HG02588 (cell line): ENCODE results near the gene HCK.
A peak's percentile ranks its signal among the peaks of the same experiment; 100 is the strongest.

Experiments used
- ATAC-seq: cut with Tn5 transposase; IDR thresholded peaks from one replicate; pipeline ENCODE4 v1.9.1; 2021; ENCODE audit warnings: mild to moderate bottlenecking, moderate library complexity; ENCODE audit not compliant: unreplicated experiment

The HCK gene

GRCh38 chr20:32124916-32125454, 72.9 kb downstream of the HCK start:
- no peak for ATAC-seq

- ATAC-seq: no peak
Measured at GRCh38 chr20:32125506-32125905, 73.5 kb downstream of the HCK start.

DNA sequence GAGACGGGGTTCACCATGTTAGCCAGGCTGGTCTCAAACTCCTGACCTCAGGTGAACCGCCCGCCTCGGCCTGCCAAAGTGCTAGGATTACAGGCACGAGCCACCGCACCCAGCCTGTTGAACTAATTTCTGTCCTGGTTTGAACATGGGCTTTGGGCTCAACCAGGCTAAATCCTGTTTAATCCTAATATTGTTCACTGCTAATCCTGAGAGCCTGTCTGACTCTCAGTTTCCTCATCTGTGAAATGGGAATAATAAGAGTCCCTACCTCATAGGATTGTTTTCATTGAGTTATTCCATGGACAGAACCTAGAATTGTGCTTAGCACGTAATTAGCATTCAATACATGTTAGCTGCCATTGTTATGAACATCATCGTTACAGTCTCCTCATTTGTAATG, 74.9 kb downstream of the HCK start:
- ATAC-seq: no peak

- no peak for ATAC-seq
Measured at GRCh38 chr20:32127347-32127746, 75.3 kb downstream of the HCK start.

DNA sequence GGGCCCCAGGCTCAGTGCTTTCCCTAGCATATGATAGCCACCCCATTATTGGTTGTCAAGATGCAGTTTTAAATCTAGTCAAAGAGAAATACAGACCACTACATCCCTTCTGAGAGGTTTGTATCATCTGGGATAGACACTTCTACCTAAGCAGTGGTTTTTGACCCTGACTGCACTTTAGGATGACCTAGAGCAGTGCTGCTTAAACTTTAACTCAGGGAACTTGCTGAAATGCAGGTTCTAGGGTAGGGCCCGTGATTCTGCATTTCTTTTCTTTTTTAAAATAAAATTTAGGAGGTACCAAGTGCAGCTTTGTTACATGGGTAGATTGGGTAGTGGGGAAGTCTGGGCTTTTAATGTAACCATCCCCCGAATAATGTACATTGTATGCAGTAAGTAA, 76.1 kb downstream of the HCK start:
- ATAC-seq: no peak

GRCh38 chr20:32129863-32130262, 77.8 kb downstream of the HCK start:
- no peak for ATAC-seq

GRCh38 chr20:32130352-32130751, 78.3 kb downstream of the HCK start:
- ATAC-seq: no peak

GRCh38 chr20:32130965-32131364, 78.9 kb downstream of the HCK start:
- no peak for ATAC-seq

DNA sequence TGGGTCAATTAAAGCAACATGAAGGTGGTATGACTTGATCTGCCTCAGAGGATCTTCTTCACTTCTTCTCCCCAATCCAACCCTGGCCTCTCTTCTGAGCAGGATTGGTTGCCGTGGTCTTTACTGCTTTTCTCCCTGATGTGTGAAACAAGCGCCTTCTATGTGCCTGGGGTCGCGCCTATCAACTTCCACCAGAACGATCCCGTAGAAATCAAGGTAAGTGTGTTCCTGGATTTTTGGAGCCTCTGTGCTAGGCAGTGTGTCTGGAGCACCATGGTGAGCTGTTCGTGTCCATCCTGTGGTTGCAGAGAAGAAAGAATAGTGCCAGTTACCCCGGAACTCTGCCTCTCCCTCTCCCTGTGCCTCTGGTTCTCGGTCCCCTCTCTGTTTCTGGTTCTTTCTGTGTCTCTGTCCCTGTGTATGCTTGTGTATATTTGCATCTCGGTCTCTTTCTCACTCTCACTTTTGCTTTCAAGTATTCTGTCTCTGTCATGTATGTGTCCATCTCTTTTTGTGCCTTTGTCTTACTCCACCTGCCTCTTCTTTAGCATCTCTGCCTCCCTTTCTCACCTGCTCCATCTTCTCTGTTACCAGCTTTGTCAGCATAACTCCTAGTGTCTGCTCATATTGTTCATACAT, 81.0 kb downstream of the HCK start:
- ATAC-seq: peak; percentile 83

DNA sequence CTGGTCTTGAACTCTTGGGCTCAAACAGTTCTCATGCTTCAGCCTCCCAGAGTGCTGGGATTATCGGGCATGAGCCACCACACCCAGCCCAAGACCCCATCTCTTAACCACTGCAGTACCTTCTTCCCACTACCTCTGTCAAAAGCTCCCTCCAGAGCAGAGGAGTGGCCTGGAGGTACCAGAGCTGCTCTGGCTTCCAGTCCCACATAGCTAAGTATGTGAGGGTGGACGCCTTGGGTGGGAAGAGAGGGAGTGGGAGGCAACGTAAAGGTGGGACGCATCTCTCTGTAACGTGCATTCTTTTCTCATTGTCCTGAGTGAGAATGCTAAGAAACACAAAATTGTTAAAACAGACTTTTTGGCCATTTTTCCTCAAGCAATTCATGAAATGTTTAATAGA, 82.0 kb downstream of the HCK start:
- no peak for ATAC-seq

- no peak for ATAC-seq
Measured at GRCh38 chr20:32135983-32136515, 84.0 kb downstream of the HCK start.

- no peak for ATAC-seq
Measured at GRCh38 chr20:32138921-32139320, 86.9 kb downstream of the HCK start.

DNA sequence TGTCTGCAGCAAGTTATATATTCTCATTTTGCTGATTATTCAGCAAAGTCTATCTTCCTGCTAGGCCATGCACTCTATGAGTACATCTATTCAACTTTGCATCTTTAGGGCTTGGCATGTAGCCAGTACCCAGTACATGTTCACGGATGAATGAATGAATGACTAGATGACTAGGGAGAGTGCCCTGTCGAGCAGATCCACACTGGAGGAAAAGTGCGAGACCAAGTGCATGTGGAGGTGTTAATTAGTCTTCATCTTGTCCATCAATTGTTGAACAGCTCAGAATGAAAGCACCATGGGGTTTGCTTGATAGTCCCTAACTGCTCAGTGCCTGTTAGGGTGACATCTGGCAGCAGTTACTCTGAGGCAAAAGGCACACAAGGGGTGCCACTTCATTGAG, 87.9 kb downstream of the HCK start:
- no peak for ATAC-seq

DNA sequence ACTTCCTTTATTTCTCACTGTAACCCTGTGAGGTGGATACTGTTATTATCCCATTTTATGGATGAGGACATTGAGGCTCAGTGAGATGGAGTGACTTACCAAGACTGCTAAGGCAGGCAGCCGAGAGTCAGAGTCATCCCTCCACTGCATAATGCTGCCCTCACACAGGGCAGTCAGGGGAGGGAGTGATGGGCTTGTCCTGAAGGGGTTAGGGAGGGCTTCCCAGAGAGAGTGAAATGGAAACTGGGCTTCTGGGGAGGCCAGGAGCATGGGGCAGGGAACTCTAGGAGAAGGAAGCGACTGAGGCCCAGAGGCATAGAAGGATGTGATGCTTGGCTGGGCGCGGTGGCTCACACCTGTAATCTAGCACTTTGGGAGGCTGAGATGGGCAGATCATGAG, 88.6 kb downstream of the HCK start:
- no peak for ATAC-seq

DNA sequence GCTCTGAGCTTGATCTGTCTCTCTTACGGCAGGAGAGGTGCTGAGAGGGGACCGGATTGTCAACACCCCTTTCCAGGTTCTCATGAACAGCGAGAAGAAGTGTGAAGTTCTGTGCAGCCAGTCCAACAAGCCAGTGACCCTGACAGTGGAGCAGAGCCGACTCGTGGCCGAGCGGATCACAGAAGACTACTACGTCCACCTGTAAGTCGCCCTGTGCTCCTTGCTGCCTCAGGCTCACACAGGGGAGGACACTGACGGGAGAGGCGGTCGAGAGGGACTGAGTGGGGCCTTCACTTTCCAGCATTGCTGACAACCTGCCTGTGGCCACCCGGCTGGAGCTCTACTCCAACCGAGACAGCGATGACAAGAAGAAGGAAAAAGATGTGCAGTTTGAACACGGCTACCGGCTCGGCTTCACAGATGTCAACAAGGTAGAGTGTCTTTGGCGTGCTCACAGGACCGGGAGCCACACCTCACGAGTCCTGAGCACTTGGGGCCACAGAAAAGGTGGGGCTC, 89.5 kb downstream of the HCK start:
- ATAC-seq: no peak

- ATAC-seq: no peak
Measured at GRCh38 chr20:32142088-32142487, 90.0 kb downstream of the HCK start.

GRCh38 chr20:32142991-32143390, 90.9 kb downstream of the HCK start:
- no peak for ATAC-seq

DNA sequence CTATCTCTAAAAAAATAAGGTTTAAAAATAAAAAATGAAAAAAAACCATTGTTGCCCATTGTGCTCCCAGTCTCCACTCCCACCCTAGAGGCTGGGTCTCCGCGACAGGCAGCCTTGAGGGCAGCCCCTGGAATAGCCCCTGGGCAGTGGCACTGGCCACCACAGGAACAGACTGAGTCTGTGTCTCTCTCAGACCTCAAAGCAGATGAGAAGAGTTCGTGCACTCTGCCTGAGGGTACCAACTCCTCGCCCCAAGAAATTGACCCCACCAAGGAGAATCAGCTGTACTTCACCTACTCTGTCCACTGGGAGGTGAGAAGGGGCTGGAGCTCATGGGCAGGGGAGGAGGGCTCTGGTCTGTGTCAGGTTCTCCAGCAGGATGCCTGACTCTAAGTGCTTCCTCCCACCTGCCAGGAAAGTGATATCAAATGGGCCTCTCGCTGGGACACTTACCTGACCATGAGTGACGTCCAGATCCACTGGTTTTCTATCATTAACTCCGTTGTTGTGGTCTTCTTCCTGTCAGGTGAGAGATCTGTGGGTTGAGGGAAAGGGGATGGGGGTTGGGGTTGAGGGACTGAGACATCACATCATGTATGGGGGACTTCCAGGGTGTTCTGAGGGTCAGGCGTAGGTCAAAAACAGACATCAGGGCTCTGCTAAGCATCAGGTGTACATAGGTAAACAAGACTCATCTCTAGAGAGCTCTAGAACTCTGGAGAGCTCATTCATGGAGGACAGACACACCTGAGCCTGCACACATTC, 93.0 kb downstream of the HCK start:
- ATAC-seq: no peak

GRCh38 chr20:32149566-32150170, 97.6 kb downstream of the HCK start:
- no peak for ATAC-seq

GRCh38 chr20:32150291-32150848, 98.3 kb downstream of the HCK start:
- no peak for ATAC-seq
